GM21390 (cell line): Measurements from ENCODE around the gene SPINK4.

Source experiments
- ATAC-seq: cut with Tn5 transposase; IDR thresholded peaks from one replicate; pipeline ENCODE4 v1.9.1; 2021; ENCODE audit not compliant: unreplicated experiment

The SPINK4 gene

DNA sequence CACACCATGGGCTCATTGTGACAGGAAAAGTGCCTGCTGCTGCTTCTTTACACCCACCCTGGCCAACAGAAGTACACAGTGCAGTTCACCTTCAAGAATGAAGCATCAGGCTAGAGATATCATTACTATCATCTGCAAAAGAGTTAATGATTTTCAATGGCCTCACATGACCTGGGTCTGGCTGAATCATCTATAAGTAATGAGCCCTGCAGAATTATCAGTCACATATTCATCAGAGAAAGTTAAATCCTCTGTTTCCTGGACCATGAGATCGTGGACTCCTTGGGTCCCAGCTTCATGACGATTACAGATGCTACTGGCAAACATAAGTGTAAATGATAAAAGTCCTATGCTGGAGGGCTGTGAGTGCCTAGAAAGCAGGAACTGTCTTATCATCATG is 16.3 kb downstream of the SPINK4 start:
- no peak for ATAC-seq

DNA sequence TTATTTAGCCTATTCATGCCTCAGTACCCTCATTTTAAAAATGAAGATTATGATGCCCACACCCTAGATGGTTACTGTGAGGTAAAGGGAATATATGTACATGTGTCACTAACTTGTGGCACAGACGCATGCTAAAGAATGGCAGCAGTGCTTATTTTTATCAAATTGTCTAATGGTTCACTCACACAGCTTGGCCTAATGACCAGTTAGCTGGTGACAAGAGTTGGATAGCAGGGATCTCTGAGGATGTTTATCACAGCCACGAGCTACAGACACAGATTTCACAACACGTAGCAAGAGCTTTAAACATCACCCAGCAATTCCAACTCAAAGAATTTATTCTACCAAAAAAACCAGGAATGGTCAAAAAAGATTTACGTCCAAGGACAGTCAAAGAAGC is 17.3 kb downstream of the SPINK4 start:
- no peak for ATAC-seq

DNA sequence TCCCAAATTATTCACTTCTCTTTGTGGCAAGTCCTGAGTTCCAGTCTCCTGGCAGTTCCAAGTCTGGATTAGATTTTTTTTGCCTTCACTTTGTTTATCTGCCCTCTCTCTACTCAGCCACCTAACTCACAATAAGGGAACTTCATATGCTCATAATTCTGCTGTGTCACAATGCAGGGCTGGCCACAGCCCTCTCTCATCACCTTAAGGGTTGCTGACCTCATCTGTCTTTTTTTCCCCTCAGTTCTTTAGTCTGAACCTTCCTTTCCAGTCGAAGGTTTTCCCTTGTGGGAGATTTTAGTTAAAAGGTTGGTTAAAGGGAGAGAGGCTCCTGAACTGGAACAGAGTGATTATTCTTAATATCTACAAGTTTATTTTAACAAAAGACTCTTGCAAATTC is 20.4 kb downstream of the SPINK4 start:
- ATAC-seq: no peak

DNA sequence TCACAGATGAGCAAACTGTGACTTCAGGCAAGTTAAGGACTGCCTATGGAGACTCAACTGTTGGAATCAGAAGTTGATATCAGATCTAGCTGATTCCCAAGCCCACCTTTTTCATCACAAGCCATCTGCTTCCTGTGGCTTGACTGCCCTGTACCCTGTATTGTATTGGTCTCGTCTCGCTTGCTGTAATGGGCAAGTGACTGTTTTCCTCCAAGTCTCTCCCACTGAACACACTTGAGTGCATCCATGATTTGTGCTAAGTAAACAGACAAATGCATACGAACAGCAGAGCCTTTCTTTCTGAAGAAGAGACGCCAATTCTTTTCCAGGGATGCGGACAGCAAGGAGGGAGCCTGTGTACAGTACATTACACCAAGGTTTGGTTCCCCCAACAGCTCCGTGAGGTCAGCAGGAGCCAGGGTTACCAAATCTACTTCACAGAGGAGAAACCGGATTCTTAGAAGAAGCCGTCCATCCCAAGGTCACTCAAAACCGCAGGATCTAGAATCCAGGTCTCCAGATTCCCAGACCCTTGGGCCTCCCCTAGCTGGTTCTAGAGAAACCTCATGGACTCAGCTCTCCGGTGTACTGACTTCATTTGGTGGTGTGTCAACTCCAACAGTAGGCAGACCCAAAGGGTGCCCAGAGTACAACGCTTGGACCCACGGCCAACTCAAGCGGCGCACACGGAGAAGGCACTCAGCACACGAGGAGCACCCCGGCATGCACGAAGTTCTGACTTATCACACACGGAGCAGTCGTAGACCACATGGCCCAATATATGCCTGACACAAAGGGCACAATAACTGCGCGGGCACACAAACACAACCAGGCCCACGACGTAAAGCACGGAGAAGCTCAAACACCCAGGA is 23.4 kb downstream of the SPINK4 start:
- ATAC-seq: no peak

DNA sequence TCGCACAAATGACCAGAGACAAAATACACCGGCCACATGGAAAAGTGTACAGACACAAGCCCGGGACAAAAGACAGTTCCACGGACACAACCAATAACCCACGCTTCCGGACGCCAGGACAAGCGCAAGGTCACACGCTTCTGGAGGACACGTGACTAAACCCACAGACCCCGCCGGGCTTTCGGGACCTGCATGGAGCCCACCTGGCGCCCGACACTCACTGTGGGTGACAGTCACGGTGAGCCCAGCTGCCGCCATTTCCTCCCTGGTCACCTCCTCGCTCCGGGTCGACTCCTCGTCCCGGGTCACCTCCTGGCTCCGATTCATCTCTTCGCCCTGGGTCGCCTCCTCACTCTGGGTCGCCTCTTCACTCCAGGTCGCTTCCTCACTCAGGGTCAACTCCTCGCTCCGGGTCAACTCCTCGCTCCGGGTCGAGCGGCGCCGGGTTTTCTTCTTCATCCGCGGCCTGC is 24.1 kb downstream of the SPINK4 start:
- peak; percentile 36 for ATAC-seq

DNA sequence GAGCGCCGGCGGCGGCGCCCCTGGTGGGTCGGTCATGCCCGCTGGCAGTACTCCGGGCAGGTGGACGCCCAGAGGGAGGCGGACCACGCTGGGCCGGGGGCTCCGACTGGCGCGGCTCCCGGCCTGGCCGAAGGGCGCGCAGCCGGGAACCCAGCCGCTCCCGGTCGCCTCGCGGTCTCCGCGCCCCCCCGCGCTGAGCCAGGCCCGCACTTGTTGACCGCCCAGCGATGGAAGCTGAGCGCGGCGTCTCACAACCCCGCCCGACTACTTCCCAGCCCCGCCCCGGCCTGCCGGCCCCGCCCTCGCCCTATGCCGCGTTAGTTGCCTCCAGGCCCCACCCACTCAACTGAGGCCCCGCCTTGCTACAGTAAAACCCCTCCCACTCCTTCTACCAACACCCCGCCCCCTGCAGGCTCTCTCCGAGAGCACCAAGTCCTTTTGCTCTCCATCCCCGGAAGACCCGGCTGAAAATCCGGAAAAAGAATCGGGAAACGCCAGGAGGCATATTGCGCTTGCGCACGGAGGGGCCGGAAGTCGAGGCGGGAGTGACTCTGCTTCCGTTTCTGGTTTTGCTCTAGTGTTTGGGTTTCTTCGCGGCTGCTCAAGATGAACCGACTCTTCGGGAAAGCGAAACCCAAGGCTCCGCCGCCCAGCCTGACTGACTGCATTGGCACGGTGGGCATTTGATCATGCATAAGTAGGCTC is 24.7 kb downstream of the SPINK4 start, which contains the start of the genes BAG1 and CHMP5:
Gene BAG1 (minus strand): TSS at position 236 of the 705 bp plus-strand sequence.
Gene CHMP5 (plus strand): TSS at position 577 of the 705 bp plus-strand sequence. CDS start 30 bp downstream, at position 607.
- peak; percentile 79 for ATAC-seq

DNA sequence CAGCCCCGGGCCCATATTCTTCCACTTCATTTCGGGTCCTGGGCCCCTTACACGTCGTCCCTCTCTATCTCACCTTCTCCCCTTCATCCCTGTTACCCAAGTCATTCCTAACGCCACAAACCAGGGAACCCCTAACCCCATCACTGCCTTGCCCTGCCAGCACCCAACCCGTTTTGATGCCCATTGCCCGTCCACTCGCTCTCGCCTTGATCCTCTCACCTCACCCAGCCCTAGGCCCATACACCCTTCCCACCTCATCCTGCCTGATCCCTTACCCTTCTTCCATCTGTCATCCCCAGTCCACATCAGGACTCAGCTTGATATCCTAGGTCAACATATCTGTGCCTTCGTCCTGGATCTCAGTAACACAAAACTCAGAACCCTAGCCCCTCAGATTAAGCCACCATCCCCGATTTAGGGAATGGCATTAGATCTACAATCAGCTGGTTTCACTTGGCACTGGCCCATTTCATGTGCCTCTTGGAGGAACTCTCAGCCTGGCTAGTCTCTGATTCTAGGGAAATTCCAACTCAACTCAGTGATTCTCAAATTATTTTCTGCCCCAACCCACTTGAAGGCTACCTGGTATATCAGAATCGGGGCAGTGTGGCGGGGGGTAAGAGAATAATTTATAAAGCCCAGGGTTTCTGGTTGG is 25.4 kb downstream of the SPINK4 start:
- no peak for ATAC-seq

DNA sequence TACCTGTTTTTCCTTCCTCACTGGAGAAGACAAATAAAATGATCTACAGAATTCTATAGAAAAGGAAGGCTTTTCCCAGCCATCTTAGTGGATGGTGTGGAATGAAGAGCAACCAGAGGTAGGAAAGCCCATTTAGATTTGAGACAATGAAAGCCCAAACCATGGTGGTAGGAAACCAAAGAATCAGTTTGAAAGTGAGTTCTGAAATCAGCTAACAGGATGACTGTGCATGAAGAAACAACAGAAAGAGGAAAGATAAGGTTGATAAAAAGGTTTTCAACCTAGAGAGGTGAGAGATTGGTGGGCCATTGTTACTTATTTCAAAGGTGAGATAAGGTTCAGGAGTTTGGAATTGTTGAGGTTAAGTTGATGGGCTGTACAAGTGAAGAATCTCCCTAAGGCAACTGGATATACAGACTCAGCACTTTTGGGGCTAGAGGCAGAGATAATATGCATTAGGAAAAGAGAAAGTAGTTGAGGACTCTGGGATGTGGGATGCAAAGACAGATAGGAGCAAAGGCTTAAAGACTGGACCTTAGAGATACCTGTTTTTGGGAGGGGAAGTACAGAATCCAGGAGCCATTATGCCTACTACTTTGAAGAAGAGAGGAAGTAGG is 27.3 kb downstream of the SPINK4 start:
- no peak for ATAC-seq

DNA sequence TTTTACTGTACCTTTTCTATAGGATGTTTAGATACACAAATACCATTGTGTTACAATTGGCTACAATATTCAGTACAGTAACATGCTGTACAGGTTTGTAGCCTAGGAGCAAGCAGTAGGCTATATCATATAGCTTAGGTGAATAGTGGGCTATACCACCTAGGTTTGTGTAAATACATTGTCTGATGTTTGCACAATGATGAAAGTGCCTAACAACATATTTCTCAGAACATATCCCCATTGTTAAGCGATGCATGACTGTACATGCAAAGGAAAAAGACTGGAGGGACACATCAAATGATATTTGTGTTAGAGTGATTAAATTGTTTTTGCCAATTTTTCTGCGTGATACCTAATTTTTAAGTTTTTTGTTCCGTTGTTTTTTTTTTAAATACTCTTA is 30.2 kb downstream of the SPINK4 start:
- ATAC-seq: no peak

DNA sequence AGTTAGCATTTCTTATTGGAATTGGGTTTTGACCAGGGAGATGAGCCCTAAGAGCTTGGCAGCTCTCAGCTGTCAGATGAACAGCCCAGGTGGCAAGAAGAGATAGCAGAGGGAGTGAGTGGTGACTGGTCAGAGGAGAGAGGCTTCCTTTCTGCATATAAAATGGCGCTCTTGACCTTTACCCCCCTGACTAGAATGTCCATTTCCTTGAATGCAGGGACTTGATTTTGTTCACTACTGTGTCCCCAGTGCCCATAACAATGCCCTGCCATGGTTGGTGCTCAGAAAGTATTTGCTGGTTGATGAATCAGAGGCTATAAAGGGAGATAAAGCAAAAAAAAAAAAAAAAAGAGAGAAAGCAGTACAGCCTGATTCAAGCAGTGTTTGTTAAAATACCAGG is 32.1 kb downstream of the SPINK4 start:
- ATAC-seq: no peak

DNA sequence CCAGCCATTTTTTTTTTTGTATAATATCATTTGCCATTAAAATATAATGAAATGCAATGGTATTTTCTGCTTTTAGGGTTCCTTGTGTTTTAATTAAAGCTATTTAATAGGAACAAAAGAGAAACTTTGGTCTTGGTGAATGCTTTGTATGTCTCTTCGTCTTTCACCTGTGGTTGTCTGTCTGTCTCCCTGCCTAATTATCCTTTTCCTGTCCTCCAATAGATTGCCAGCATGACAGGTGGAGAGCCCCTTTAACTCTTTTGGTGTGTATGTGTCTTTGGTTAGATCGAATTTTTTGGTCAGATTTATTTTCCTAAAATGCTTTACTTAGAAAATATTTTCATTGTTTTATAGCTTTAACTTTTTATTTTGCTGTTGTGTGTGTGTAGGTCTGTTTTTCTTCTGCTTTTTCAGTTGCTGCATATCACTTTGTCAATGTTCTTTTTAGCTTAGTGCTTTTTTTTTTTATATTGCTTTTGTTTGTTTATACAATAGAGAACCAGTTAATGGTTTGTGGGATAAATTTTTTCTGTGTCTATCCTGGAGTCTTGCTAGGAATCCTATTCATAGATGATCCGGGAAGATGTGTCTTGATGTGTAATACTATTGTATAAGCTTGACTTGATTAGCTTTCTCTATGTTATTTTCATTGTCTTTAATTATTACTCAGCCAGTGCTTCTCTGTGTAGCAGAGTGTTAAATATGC is 33.5 kb downstream of the SPINK4 start:
- no peak for ATAC-seq

DNA sequence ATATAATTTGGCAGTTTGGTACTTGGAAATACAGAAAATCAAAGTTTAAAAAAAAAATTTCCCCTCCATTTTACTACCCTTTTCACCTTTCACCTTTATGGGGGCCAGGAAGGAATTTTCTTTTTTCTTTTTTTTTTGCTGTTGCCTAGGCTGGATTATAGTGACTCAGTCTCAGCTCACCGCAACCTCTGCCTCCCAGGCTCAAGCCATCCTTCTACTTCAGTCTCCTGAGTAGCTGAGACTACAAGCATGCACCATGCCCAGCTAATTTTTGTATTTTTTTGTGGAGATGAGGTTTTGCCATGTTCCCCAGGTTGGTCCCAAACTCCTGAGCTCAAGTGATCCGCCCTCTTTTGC is 34.0 kb downstream of the SPINK4 start:
- no peak for ATAC-seq

DNA sequence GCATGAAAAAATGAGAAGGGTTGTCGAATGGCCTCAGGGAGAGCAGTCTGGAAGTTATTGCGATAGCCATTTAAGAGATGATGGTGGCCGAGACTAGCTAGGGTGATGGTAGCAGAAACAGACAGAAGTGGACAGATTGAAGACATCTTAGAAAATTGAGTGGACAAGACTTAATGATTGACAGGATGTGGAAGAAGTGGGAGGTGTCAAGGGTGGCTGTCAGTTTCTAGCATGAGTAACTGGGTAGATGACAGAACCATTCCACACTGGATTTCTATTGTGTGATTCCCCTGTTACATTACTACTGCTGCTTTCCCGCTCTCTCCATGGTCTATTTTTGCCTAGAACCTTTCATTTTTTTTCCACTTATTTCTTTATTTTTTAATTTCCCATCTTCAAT is 37.5 kb downstream of the SPINK4 start:
- ATAC-seq: no peak

DNA sequence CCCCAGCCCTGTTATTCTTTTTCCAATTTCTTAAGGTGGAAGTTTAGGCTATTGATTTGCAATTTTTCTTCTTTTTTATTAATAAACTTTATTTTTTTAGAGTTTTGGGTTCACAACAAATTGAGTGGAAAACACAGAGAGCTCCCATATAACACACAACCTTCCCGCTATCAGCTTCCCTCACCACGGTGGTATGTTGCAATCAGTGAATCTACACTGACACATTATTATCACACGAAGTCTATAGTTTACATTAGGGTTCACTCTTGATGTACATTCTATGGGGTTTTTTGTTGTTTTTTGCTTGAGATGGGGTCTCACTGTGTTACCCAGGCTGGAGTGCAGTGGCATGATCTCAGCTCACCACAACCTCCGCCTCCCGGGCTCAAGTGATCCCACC is 45.5 kb downstream of the SPINK4 start:
- no peak for ATAC-seq

DNA sequence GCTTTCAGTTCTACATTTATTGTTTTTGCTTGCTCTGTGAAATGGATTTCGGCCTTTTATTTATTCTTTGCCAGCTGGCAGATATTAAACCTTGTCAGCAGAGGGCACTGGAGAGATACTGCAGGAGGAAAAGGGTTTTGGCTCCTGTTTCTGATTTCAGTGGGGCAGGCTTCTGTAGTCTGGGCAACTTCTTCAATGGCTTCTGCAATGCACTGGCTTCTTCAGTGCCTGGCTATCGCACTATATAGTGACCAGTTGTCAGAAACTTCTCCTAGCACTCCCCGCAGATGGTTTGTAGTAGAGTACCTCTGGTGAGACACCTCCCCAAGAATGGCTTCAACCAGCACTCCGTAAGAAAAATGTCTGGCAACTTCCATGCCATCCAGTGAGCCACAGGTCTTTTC is 47.1 kb downstream of the SPINK4 start:
- no peak for ATAC-seq

DNA sequence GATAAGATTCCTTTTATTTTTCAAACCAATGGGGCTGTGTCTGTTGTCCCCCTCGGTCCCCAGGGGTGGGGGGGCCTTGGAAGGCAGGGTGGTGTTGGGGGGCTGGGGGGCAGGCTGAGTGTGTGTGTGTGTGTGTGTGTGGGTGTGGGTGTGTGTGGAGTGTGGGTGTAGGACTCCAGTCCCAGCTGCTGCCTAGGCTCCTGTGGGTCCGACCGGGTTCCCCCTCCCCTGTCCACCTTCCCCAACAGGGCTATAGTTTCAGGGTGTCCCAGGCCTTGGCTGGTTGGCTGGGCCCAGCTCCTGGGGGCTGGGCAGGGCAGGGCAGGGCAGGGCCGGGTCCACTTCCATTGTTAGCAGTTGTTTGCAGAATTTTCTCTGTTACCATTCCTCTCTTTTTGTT is 48.3 kb downstream of the SPINK4 start:
- ATAC-seq: no peak

DNA sequence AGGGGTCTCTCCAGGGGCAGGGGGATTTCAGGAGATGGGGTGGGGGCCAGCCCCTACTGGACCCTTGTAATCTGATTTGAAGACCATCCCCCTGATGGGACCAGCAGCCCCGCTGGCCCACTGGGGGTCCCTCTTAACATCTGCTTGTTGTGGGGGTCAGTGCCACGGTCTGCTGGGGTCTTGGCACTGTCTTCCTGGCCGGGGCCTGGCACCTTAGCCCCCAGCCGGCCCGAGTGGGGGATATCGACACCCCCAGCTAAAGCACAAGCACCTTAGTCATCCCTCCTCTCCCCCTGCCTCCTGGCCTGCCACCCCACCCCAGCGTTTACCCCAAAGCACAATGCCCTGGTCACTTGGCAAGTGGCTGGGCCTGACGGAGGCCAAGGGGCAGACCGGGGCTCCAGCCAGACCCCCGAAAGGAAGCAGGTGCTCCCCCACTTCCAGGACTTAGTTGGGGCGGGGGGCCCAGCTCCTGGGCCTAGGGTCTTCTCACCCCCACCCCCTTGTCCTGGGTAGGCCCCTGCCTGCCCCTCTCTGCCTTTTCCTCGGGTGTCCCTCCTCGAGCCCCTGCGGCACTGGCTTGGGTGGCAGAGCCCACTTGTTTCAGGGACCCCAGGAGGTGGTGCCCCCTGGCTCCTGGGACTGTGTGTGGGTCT is 49.0 kb downstream of the SPINK4 start:
- ATAC-seq: no peak

DNA sequence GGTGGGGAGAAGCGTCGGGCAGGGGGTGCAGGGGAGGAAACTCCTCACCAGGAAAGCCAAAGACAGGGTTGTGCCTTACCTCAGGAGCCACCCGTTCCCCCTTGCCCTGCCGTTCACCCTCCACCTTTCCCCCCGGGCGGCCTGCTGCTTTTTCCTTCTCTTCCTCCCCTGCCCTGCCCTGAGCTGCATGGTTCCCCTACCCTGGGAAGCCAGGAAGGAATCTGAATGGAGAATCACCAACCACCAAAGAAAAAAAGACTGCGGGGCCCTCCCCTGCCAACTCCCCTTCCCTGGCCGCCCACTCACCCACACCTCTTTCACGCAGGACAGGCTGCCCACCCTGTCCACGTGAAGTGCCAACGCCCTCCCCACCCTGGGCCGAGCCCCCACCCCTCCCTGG is 49.5 kb downstream of the SPINK4 start:
- ATAC-seq: no peak

DNA sequence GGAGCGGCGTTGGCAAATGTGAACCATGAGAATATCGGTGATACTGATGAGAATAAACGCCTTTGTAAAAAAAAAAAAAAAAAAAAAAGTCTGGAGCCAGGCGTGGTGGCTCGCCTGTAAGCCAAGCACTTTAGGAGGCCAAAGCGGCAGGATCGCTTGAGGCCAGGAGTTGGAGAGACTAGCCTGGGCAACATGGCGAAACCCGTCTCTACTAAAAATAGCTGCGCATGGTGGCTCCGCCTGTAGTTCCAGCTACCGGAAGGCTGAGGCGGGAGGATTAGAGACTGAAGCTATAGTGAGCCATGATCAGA is 49.9 kb downstream of the SPINK4 start:
- ATAC-seq: peak; percentile 28
